Amygdala (tissue), 56 donors: Measurements from ENCODE around the gene PSME2.
A peak's percentile ranks its signal among the peaks of the same experiment; 100 is the strongest.

ENCODE experiments used
- DNase-seq, 56 donors: peaks; one replicate each; lab custom pipeline; 2025; lab: John Stamatoyannopoulos, UW

Gene PSME2

GRCh38 chr14:24137529-24138395 is 8.6 kb downstream of the PSME2 start:
- no peak for DNase-seq

DNA sequence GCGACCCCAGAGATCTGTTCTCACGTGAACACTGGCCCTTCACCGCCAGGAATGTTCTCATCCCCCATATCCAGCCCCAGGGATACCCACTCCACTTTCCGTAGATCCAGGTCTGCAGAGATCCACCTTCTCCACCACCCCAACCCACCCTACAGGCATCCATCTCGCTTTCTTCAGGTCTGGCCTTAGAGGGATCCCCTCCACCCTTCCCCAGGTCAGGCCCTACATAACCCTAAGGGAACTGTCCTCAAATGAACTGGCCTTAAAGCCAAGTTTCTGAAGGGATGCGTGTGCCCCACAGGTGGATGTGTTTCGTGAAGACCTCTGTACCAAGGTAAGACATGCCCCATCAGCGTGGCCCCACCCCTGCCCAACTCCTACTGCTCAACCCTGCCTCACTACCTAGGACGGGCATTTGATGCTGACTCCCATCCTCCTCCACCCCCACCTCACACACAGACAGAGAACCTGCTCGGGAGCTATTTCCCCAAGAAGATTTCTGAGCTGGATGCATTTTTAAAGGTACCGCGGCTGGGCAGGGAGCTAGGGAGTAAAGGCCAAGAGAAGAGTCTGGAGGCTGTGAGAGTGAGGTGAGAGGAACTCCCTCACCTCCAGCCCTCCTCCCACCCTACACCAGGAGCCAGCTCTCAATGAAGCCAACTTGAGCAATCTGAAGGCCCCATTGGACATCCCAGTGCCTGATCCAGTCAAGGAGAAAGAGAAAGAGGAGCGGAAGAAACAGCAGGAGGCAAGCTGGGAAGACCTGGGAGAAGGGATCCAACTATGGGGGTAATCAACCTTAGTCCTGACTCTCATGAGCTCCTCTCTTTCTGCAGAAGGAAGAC is 9.5 kb downstream of the PSME2 start:
- no peak for DNase-seq

DNA sequence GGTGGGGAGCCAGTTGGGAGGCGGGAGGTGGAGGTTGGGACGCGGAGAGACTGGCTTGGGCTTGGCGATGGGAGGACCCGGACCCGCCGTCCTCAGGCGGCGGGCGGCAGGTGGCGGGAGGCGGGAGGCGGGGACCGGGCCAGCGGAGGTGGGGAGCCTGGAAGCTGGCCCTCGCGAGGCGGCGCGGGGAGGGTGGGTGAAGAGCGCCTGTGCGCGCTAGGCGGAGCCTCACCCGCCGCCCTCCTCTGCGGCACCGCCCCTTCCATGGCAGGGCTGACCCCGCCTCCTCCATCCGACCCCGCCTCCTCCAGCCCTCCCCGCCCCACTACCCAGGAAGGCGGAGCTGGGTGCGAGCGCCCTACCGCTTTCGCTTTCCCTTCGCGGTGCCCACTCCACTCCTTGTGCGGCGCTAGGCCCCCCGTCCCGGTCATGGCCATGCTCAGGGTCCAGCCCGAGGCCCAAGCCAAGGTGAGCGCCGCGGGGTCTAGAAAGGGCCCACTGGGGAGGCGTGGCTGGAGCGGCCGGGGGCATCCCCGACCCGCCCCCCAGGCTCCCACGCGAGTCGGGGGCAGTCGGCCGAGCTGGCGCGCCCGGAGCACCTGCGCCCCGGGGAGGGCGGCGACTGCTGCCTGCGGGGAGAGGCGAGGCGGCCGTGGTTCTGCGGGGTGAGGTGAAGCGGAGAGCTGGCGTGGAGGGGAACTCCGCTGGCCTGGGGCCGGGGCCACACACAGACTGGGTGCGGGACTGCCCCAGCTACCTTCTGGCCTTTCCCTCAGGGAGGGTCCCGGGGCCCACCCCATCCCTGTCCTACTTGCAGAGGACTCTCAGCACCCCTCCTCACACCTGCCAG is 10.4 kb downstream of the PSME2 start, which contains the start of gene PSME1:
Gene PSME1 (plus strand): TSS at position 361 of the 850 bp plus-strand sequence. CDS start 69 bp downstream, at position 430.
- peak; percentile 30 to 95 (median 85) for DNase-seq

- DNase-seq = peak in 1 of 56 donors; percentile 38
Observed at GRCh38 chr14:24135584-24135833, 10.9 kb downstream of the PSME2 start.

DNA sequence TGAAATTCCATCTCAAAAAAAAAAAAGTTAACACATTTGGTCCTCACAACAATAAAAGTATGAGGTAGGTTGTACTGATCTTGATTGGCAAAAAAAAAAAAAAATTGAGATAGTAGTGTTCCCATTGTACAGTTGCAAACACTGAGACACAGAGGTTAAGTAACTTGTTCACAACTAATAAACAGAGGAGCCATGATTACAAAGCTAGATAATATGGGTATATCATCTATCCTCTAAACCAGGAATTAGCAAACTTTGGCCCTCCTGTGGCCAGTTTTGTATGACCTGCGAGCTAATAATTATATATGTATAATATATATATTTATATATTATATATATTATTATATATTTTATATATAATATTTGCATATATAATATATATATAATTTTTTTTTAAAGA is 12.7 kb downstream of the PSME2 start:
- no peak for DNase-seq

DNA sequence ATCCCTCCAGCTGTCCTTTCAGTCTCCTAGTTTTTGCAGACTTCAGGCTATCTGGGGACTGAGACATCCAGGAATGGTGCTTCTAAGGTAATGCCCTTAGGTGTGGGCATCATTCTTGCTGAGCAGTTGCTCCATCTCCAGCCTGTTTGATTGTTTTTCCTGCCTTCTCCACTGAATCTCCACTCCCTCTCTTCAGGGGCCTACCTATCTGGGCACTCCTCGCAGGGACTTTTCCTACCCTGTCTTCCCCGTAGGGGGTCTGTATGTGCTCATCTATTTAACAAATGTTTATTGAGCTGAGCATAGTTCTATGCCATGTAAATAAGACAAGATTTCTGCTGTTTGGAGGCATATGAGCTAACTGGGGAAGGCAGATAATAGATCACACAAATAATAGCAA is 13.4 kb downstream of the PSME2 start:
- no peak for DNase-seq

DNA sequence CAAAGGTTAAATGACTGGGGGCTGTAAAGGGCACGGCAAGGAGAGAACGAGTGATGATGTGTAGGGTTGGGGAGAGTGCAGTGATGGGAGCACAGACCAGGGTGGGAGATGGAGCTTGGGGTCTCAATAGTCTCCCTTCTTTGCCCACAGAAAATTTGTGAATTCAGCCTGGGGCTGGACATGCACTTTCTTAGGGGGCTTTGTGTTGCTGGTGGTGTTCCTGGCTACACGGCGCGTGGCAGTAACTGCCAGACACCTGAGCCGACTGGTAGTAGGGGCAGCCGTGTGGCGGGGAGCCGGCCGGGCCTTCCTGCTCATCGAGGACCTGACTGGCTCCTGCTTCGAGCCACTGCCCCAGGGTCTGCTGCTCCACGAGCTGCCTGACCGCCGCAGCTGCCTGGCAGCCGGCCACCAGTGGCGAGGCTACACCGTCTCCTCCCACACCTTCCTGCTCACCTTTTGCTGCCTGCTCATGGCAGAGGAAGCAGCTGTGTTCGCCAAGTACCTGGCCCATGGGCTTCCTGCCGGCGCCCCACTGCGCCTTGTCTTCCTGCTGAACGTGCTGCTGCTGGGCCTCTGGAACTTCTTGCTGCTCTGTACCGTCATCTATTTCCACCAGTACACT is 14.2 kb downstream of the PSME2 start:
- no peak for DNase-seq

DNA sequence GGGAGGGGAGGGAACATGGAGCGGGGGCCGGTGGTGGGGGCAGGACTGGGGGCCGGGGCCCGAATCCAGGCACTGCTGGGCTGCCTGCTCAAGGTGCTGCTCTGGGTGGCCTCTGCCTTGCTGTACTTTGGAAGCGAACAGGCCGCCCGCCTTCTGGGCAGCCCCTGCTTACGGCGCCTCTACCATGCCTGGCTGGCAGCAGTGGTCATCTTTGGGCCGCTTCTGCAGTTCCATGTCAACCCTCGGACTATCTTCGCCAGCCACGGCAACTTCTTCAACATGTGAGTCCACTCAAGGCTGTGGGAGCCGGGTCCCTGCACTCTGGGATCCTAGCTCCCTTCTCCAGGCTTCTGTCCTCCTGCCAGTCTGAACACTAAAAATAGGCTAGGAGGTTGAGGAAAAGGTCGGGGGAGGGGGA is 14.9 kb downstream of the PSME2 start:
- no peak for DNase-seq

GRCh38 chr14:24130717-24131548 is 15.5 kb downstream of the PSME2 start:
- DNase-seq = no peak

DNA sequence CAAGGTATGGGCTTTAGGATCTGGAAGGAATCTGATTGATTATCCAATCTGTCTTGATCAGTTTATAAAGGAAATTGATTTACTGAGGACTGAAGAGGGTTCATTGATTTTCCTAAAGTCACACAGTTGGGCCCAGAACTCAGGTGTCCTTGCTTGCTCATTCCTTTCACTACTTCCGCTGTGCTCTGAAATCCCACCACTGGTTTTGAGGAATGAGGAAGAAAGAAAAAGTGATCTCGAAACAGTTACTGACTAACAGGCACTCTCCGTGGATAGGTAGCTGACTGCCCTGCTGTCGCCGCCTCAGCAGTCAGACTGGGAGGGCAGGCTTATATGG is 16.1 kb downstream of the PSME2 start, which contains the start of gene FITM1:
Gene FITM1 (plus strand): TSS at position 280 of the 337 bp plus-strand sequence. CDS start 905 bp downstream, outside the sequence.
- no peak for DNase-seq

GRCh38 chr14:24129410-24129998 is 16.9 kb downstream of the PSME2 start:
- DNase-seq = no peak

DNA sequence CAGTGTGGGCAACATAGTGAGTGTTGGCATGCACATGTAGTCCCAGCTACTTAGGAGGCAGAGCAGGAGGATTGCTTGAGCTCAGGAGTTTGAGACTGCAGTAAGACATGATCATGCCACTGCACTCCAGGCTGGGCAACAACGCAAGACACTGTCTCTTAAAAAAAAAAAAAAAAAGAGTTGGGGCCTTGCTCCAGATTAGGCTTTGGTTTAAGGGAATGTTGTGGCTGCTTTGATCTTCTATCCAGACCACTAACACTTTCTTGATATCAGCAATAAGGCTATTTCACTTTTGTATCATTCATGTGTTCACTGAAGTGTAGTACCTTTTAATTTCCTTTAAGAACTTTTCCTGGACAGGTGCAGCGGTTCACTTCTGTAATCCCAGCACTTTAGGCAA is 18.7 kb downstream of the PSME2 start:
- DNase-seq = no peak

DNA sequence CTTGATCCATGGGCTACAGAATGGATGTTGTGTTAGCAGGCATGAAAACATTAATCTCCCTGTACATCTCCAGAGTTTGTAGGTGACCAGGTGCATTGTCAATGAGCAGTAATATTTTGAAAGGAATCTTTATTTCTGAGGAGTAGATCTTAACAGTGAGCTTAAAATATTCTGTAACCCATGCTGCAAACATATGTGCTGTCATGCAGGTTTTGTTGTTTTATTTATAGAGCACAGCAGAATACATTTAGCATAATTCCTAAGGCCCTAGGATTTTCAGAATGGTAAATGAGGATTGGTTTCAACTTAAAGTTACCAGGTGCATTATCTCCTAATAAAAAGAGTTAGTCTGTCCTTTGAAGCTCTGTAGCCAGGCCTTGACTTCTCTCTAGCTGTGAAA is 19.5 kb downstream of the PSME2 start:
- no peak for DNase-seq

DNA sequence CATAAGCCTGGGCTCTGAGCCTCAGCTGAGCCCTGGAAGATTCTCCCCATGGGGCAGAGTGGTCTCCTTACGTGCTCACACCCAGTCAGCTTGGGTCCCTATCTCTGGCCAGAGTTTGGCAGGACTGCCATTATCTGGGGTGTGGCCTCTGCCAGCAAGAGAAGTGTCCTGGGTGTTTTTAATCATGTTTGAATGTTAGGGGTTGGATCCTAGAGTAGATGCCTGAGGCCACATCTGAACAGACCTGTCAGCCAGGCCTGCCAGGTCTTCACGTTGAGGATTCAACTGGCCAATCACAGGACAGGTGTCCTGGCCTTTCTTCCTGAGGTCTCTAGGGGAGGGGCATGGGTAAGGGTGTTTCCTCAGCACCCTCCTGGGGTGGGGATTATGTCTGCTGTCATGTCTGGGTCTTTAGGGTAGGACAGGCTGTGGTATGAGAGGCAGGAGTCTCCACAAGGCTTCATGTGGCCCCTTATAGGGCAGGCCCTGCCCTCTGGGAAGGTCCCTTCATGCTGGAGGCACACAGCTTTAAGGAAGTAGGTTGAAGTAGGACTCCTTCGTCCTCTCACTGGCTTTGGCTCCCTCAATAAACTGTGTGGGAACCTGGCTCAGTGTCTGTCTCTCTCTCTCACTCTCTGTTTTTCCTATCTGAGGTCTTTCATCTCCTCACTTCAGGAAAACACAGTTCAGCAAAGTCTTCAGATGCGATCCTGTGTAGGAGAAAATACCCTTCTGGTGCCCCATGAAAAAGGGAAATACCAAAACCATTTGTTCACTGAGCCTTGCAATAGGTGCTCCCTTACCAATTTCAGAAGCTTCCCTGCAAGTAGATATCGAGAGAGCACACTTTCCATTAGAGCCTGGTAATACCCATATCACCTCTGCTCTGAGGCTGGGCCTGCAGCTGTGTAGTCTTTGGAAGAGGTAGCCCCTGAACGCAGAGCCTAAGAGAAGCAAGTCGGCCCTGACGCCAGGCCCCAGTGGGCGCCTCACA is 22.7 kb downstream of the PSME2 start:
- DNase-seq = no peak

GRCh38 chr14:24122898-24123297 is 23.5 kb downstream of the PSME2 start:
- DNase-seq = no peak

DNA sequence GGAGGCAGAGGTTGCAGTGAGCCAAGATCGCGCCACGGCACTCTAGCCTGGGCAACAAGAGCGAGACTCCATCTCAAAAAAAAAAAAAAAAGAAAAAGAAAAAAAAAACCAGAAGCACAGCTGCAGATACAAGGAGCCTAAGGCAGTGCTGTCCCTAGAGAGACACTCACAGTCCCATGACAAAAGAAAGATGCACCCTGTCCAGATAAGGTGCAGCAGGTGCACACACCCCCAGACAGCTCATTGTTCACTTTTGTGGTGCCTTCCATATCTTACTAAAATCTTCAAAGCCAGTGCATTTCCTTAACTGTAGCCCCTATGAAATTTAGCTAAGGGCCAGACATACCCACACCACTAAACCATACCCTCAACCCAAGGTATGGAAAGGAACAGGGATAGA is 24.0 kb downstream of the PSME2 start:
- no peak for DNase-seq

DNA sequence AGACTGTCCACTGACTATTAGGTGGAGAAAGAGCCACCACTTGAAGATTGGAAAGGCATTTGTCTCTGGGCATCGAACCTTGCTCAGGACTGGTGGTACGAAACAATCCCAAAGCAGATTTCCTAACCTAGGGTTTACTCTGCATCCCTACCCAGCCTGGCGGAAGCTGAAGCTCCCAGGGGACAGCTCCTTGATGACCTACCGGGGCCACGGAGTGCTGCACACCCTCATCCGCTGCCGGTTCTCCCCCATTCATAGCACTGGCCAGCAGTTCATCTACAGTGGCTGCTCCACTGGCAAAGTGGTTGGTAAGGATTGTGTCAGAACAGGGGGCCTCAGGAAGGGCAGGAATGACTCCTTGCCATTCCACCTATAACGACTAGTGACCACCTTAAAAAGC is 25.2 kb downstream of the PSME2 start:
- no peak for DNase-seq

GRCh38 chr14:24119691-24120090 is 26.7 kb downstream of the PSME2 start:
- no peak for DNase-seq
